Measurements from ENCODE around the gene PEX3.

The PEX3 gene

GRCh38 chr6:143450453-143451371 is at the start of gene PEX3, which contains the start of gene ADAT2:
PEX3 (plus strand) TSS chr6:143450805; CDS start chr6:143451043, 238 bp downstream.
ADAT2 (minus strand) TSS chr6:143450695; CDS start chr6:143450658, 37 bp downstream.
- TF ChIP-seq, protein P1, sequence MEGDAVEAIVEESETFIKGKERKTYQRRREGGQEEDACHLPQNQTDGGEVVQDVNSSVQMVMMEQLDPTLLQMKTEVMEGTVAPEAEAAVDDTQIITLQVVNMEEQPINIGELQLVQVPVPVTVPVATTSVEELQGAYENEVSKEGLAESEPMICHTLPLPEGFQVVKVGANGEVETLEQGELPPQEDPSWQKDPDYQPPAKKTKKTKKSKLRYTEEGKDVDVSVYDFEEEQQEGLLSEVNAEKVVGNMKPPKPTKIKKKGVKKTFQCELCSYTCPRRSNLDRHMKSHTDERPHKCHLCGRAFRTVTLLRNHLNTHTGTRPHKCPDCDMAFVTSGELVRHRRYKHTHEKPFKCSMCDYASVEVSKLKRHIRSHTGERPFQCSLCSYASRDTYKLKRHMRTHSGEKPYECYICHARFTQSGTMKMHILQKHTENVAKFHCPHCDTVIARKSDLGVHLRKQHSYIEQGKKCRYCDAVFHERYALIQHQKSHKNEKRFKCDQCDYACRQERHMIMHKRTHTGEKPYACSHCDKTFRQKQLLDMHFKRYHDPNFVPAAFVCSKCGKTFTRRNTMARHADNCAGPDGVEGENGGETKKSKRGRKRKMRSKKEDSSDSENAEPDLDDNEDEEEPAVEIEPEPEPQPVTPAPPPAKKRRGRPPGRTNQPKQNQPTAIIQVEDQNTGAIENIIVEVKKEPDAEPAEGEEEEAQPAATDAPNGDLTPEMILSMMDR (IDR thresholded peaks at IDR 0.05; ENCODE audit: insufficient read depth, low read length, missing control alignments), result no peak
- POLR2A ChIA-PET, result interaction anchor here (0.6 to 1.0 kb wide), 3 partner anchors 61 to 340 kb away, joined by 3 to 4 read pairs (median 3); partner anchors contain the start of gene FUCA2
- DNase-seq (ENCODE audit: low read depth, low spot score), result peak; percentile 65
- CTCF ChIA-PET, result interaction anchor here (1.0 to 1.3 kb wide), 3 partner anchors 883 to 976 kb away, joined by 3 to 5 read pairs (median 4); no protein-coding TSS in a partner anchor
- H3K4me3 ChIP-seq (ENCODE audit: low read depth, low read length), result peak within 1 kb of the TSS; percentile 99

DNA sequence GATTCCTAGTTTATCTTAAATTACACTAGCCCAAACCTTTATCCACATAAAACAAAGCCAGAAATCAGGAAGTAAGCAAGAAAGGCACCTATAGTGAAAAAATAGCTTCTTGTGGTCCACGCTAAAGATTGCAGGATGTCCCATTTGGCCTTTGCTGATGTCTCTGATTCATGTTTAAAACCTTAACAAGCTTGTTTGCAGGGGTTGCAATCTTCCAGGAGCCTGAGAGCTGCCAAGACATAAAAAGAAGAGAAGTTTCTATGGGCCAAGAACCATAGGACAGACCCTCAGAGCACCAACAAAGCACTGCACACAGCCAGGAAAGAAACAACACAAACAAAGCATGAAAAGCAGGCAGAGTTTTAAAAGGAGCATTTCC is 49.5 kb upstream of the PEX3 start:
- TF ChIP-seq, protein P1 (IDR thresholded peaks at IDR 0.05; ENCODE audit: insufficient read depth, low read length, missing control alignments), result no peak
- ChIA-PET CTCF (interaction anchor here (0.6 to 1.5 kb wide), 2 partner anchors 612 to 1312 kb away, joined by 3 to 4 read pairs; no protein-coding TSS in a partner anchor), POLR2A (no interaction called here)
- DNase-seq (ENCODE audit: low read depth, low spot score), result no peak
- H3K4me3 ChIP-seq (ENCODE audit: low read depth, low read length), result no peak overlapping the region

DNA sequence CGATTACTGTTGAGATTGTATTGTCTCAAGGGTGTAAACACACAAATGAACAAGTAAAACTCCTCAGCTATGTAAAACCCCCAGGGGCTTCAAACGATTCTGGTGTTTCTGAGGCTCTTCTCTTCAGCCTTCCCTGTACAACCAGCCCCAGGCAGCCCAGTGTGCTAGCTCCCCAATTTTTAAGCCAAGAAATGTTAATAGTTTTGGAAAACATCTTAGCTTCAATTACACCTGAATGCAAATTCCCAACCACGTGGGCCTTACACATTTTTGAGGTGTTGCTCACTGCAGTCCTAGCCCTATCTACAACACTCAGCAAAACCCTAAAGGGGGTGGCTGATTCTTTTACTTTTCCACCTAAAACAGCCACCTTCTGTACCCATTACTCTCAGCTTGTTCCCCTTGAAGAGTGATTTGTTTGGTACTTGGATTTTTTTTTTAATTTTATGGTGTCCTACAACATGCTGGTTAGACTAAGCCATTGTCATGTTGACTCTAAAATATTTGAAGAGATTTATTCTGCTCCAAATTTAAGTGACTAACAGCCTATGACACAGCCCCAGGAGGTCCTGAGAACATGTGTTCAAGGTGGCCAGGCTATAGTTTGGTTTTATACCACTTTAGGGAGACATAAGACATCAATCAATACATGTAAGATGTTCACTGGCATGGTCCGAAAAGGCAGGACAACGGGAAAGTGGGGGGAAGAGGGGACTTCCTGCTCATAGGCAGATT is 48.8 kb upstream of the PEX3 start:
- ChIA-PET CTCF (interaction anchor here (1.3 kb wide), 1 partner anchor 10 kb away, joined by 3 read pairs; no protein-coding TSS in a partner anchor), POLR2A (no interaction called here)
- DNase-seq (ENCODE audit: low read depth, low spot score), result no peak
- TF ChIP-seq, protein P1 (IDR thresholded peaks at IDR 0.05; ENCODE audit: insufficient read depth, low read length, missing control alignments), result no peak
- no peak overlapping the region for H3K4me3 ChIP-seq (ENCODE audit: low read depth, low read length)

GRCh38 chr6:143402721-143403336 is 47.8 kb upstream of the PEX3 start:
- TF ChIP-seq, protein P1 (IDR thresholded peaks at IDR 0.05; ENCODE audit: insufficient read depth, low read length, missing control alignments), result no peak
- ChIA-PET CTCF (interaction anchor here (1.3 kb wide), 1 partner anchor 9 kb away, joined by 3 read pairs; no protein-coding TSS in a partner anchor), POLR2A (interaction anchor here (0.5 kb wide), 1 partner anchor 11 kb away, joined by 3 read pairs; no protein-coding TSS in a partner anchor)
- DNase-seq (ENCODE audit: low read depth, low spot score), result no peak
- no peak overlapping the region for H3K4me3 ChIP-seq (ENCODE audit: low read depth, low read length)

- no peak overlapping the region for H3K4me3 ChIP-seq (ENCODE audit: low read depth, low read length)
- TF ChIP-seq, protein P1 (IDR thresholded peaks at IDR 0.05; ENCODE audit: insufficient read depth, low read length, missing control alignments), result no peak
- ChIA-PET POLR2A (interaction anchor here (0.9 kb wide), 1 partner anchor 218 kb away, joined by 3 read pairs; no protein-coding TSS in a partner anchor), CTCF (interaction anchor here (0.8 kb wide), 1 partner anchor 21 kb away, joined by 4 read pairs; no protein-coding TSS in a partner anchor)
- peak; percentile 58 for DNase-seq (ENCODE audit: low read depth, low spot score)
Measured at GRCh38 chr6:143405373-143406154, 45.0 kb upstream of the PEX3 start.

Data from AG04449 (cell line).